WTC11 (cell line): ENCODE results near the gene RRBP1. TPM values are rescaled to one million over a fixed set of nuclear protein-coding genes. Genes with fewer than 3 reads are reported as not detected.

Experiments used
- ATAC-seq: fragments of 200-7000 bp; cut with Tn5 transposase; 2 replicates; pipeline ENCODE4 v1.10.0; 2021; ENCODE audit warnings: mild to moderate bottlenecking, moderate library complexity
- CTCF ChIA-PET: fragments of 300-600 bp; sonication (Branson Sonifier 250); formaldehyde crosslinking; loops from one replicate; lab custom pipeline; 2021; ENCODE audit warnings: antibody characterized with exemption; lab: Charles Lee
- POLR2A ChIA-PET: fragments of 350-600 bp; sonication (Branson Sonifier 250); formaldehyde crosslinking; loops from one replicate; lab custom pipeline; 2021; ENCODE audit warnings: antibody characterized with exemption; lab: Charles Lee
- DNase-seq: peaks from one replicate; pipeline ENCODE4 v3.0.0; 2021; ENCODE audit warnings: low spot score
- H3K27ac Mint-ChIP-seq: 2 replicates; pipeline ENCODE4 v1.8.0; 2021; ENCODE audit warnings: mixed read lengths
- H3K27me3 Mint-ChIP-seq: 2 replicates; pipeline ENCODE4 v1.8.0; 2021; ENCODE audit warnings: low read depth, mild to moderate bottlenecking, moderate library complexity, mixed read lengths
- H3K36me3 Mint-ChIP-seq: 2 replicates; pipeline ENCODE4 v1.8.0; 2021; ENCODE audit warnings: mixed read lengths
- H3K4me1 Mint-ChIP-seq: 2 replicates; pipeline ENCODE4 v1.8.0; 2022; ENCODE audit warnings: mixed read lengths
- H3K4me3 Mint-ChIP-seq: 2 replicates; pipeline ENCODE4 v1.8.0; 2021; ENCODE audit warnings: mild to moderate bottlenecking, moderate library complexity, mixed read lengths
- H3K9me3 Mint-ChIP-seq: 2 replicates; pipeline ENCODE4 v1.8.0; 2021; ENCODE audit warnings: mixed read lengths
- E2F4 ChIP-seq: sonication (generic); formaldehyde crosslinking; IDR thresholded peaks from 2 replicates; pipeline ENCODE4 v1.8.1; 2022; ENCODE audit warnings: low read depth, mild to moderate bottlenecking, moderate library complexity, missing genetic modification reagents, borderline replicate concordance
- ELF4 ChIP-seq: sonication (generic); formaldehyde crosslinking; IDR thresholded peaks from 2 replicates; pipeline ENCODE4 v1.8.1; 2022; ENCODE audit warnings: low read depth, mild to moderate bottlenecking, moderate library complexity, missing genetic modification reagents
- EMX1 ChIP-seq: fragments of 250-450 bp; sonication (Bioruptor Pico); IDR thresholded peaks from 2 replicates; pipeline ENCODE4 v1.8.0; 2021; ENCODE audit warnings: mild to moderate bottlenecking
- ERG ChIP-seq: fragments of 250-450 bp; sonication (Bioruptor Pico); IDR thresholded peaks from 2 replicates; pipeline ENCODE4 v1.8.0; 2021; ENCODE audit warnings: mild to moderate bottlenecking
- FOXP4 ChIP-seq: sonication (generic); formaldehyde crosslinking; IDR thresholded peaks from 2 replicates; pipeline ENCODE4 v1.8.0; 2022; ENCODE audit warnings: mild to moderate bottlenecking, missing genetic modification reagents
- GABPB1 ChIP-seq: sonication (generic); formaldehyde crosslinking; IDR thresholded peaks from 2 replicates; pipeline ENCODE4 v1.8.1; 2023; ENCODE audit warnings: mild to moderate bottlenecking, missing genetic modification reagents
- GRHL2 ChIP-seq: fragments of 250-450 bp; sonication (Bioruptor Pico); IDR thresholded peaks from 2 replicates; pipeline ENCODE4 v1.8.0; 2022; ENCODE audit warnings: mild to moderate bottlenecking, moderate library complexity; ENCODE audit not compliant: insufficient replicate concordance, severe bottlenecking
- JAZF1 ChIP-seq: fragments of 250-450 bp; sonication (Bioruptor Pico); IDR thresholded peaks from 2 replicates; pipeline ENCODE4 v1.9.0; 2021; ENCODE audit warnings: moderate library complexity, mild to moderate bottlenecking, inconsistent platforms
- MLX ChIP-seq: sonication (generic); formaldehyde crosslinking; IDR thresholded peaks from 2 replicates; pipeline ENCODE4 v1.8.1; 2023; ENCODE audit warnings: mild to moderate bottlenecking, missing genetic modification reagents, moderate library complexity
- NFYB ChIP-seq: sonication (generic); formaldehyde crosslinking; conservative IDR thresholded peaks from 2 replicates; pipeline ENCODE4 v1.8.0; 2022; ENCODE audit warnings: low read depth, missing genetic modification reagents
- PRDM15 ChIP-seq: sonication (generic); formaldehyde crosslinking; IDR thresholded peaks from 2 replicates; pipeline ENCODE4 v1.8.0; 2022; ENCODE audit warnings: missing genetic modification reagents
- PREB ChIP-seq: sonication (generic); formaldehyde crosslinking; IDR thresholded peaks from 2 replicates; pipeline ENCODE4 v1.8.1; 2022; ENCODE audit warnings: mild to moderate bottlenecking, missing genetic modification reagents, moderate library complexity, borderline replicate concordance
- TEAD1 ChIP-seq: sonication (generic); formaldehyde crosslinking; IDR thresholded peaks from 2 replicates; pipeline ENCODE4 v1.8.0; 2022; ENCODE audit warnings: mild to moderate bottlenecking, missing genetic modification reagents
- TP53 ChIP-seq: sonication (generic); formaldehyde crosslinking; IDR thresholded peaks from 2 replicates; pipeline ENCODE4 v1.8.1; 2023; ENCODE audit warnings: mild to moderate bottlenecking, missing genetic modification reagents
- ZNF121 ChIP-seq: sonication (generic); formaldehyde crosslinking; IDR thresholded peaks from 2 replicates; pipeline ENCODE4 v1.8.0; 2023; ENCODE audit warnings: missing genetic modification reagents
- ZNF416 ChIP-seq: fragments of 250-450 bp; sonication (Bioruptor Pico); IDR thresholded peaks from 2 replicates; pipeline ENCODE4 v1.9.0; 2021; ENCODE audit warnings: mild to moderate bottlenecking, inconsistent platforms
- ZNF423 ChIP-seq: fragments of 250-450 bp; sonication (Bioruptor Pico); IDR thresholded peaks from 2 replicates; pipeline ENCODE4 v2.1.2; 2022; ENCODE audit warnings: mild to moderate bottlenecking, moderate library complexity
- ZNF671 ChIP-seq: fragments of 250-450 bp; sonication (Bioruptor Pico); IDR thresholded peaks from 2 replicates; pipeline ENCODE4 v1.8.0; 2021; ENCODE audit warnings: mild to moderate bottlenecking
- total RNA-seq: library from RNA; stranded (reverse); gene quantifications from 3 replicates; pipeline ENCODE4 v1.2.3, GENCODE V29; 2021
- TF ChIP-seq, protein P1 (sequence below): sonication (generic); formaldehyde crosslinking; IDR thresholded peaks from 2 replicates; pipeline ENCODE4 v1.8.1; 2022; ENCODE audit warnings: low read depth, missing genetic modification reagents, borderline replicate concordance
- TF ChIP-seq, protein P2 (sequence below): sonication (generic); formaldehyde crosslinking; IDR thresholded peaks from 2 replicates; pipeline ENCODE4 v1.8.0; 2022; ENCODE audit warnings: mild to moderate bottlenecking, missing genetic modification reagents
- TF ChIP-seq, protein P3 (sequence below): sonication (generic); formaldehyde crosslinking; IDR thresholded peaks from 2 replicates; pipeline ENCODE4 v1.8.1; 2022; ENCODE audit warnings: mild to moderate bottlenecking, moderate library complexity, missing genetic modification reagents

The RRBP1 gene
- total RNA-seq, 1 experiment from 2014 or later: 171 TPM

GRCh38 chr20:17571153-17571527, 110.9 kb downstream of the RRBP1 start:
- ATAC-seq (no peak), DNase-seq (no peak)
- Mint-ChIP-seq H3K9me3 (peaks cover 3% of the 10 kb centered on the region; the same call in 1 of the 2 replicates), H3K4me3 (peak overlapping the region; percentile 88), H3K27me3 (no peaks in the 10 kb centered on the region), H3K27ac (peak overlapping the region; percentile 74; the same call in 1 of the 2 replicates), H3K4me1 (peaks cover 62% of the 10 kb centered on the region), H3K36me3 (0 out of 2 replicates have a peak, but pooled peaks cover 1% of the 10 kb centered on the region)
- ChIA-PET POLR2A (interaction anchor here (1.5 to 2.7 kb wide), 6 partner anchors 14 to 111 kb away, joined by 4 to 23 read pairs (median 10); partner anchors contain the start of genes BFSP1 and RRBP1), CTCF (interaction anchor here (1.9 kb wide), 1 partner anchor 66 kb away, joined by 12 read pairs; no protein-coding TSS in a partner anchor)
- TF ChIP-seq ERG (CRISPR knock-in tag) (no peak), NFYB (no peak), ZNF416 (CRISPR knock-in tag) (no peak), ZNF671 (CRISPR knock-in tag) (no peak), ELF4 (no peak), FOXP4 (no peak), GRHL2 (CRISPR knock-in tag) (no peak), ZNF121 (CRISPR knock-in tag) (no peak), EMX1 (CRISPR knock-in tag) (no peak), GABPB1 (no peak), TEAD1 (CRISPR knock-in tag) (no peak), TP53 (no peak), E2F4 (CRISPR knock-in tag) (no peak)
- TF ChIP-seq, protein P1, sequence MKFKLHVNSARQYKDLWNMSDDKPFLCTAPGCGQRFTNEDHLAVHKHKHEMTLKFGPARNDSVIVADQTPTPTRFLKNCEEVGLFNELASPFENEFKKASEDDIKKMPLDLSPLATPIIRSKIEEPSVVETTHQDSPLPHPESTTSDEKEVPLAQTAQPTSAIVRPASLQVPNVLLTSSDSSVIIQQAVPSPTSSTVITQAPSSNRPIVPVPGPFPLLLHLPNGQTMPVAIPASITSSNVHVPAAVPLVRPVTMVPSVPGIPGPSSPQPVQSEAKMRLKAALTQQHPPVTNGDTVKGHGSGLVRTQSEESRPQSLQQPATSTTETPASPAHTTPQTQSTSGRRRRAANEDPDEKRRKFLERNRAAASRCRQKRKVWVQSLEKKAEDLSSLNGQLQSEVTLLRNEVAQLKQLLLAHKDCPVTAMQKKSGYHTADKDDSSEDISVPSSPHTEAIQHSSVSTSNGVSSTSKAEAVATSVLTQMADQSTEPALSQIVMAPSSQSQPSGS: no peak
- TF ChIP-seq, protein P2, sequence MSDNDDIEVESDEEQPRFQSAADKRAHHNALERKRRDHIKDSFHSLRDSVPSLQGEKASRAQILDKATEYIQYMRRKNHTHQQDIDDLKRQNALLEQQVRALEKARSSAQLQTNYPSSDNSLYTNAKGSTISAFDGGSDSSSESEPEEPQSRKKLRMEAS: no peak
- TF ChIP-seq, protein P3, sequence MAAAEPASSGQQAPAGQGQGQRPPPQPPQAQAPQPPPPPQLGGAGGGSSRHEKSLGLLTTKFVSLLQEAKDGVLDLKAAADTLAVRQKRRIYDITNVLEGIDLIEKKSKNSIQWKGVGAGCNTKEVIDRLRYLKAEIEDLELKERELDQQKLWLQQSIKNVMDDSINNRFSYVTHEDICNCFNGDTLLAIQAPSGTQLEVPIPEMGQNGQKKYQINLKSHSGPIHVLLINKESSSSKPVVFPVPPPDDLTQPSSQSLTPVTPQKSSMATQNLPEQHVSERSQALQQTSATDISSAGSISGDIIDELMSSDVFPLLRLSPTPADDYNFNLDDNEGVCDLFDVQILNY (CRISPR knock-in tag): no peak

DNA sequence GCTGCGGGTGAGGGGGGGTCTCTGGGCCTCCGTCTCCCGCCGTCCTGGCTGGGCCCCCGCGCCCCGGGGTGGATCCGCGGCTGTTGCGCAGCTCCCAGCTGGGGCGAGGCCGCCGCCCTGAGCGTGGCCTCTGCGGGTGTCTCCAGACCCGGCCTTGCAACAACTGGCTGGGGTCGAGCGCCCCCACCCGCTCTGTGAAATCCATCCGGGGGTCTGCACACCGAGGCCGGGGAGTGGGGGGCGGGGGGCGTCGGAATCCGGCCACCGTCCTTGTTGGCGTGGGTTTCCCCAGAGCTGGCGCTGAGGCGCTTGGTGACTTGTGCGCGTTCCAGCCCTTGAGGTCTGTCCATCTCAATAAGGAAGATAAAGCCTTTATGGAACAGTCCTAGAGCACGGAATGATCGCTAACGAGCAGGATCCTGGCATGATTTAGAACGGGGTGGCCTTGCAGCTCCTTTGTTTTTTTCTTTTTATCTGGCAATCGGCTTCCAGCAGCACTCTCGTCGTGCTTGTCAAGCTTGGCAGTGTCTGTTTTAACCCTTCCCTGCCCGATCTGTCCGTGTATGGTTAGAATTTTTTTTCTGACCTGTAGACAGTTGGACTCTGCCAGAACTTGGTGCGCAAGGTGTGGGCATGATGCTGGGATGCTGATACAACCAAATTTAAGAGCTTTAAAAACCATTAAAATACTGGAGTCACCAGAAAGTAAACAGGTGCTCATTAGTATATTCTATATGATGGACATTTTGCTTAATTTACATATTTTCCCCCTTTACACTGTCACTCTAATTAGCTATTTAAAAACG, 111.5 kb downstream of the RRBP1 start:
- no peaks in the 10 kb centered on the region for H3K27me3 Mint-ChIP-seq
- H3K36me3 Mint-ChIP-seq: 0 out of 2 replicates have a peak, but pooled peaks cover 2% of the 10 kb centered on the region
- peak overlapping the region; percentile 74 for H3K27ac Mint-ChIP-seq
- POLR2A ChIA-PET: interaction anchor here (0.6 to 2.7 kb wide), 17 partner anchors 9 to 399 kb away, joined by 3 to 23 read pairs (median 6); partner anchors contain the start of genes BFSP1, MGME1, RRBP1 and SNX5
- H3K4me3 Mint-ChIP-seq: peak overlapping the region; percentile 88
- DNase-seq (peak; percentile 44), ATAC-seq (peak; percentile 7)
- H3K4me1 Mint-ChIP-seq: peaks cover 56% of the 10 kb centered on the region
- CTCF ChIA-PET: interaction anchor here (0.8 to 1.9 kb wide), 12 partner anchors 10 to 368 kb away, joined by 3 to 12 read pairs (median 5); partner anchors contain the start of genes BFSP1 and RRBP1
- peaks cover 4% of the 10 kb centered on the region; the same call in 1 of the 2 replicates for H3K9me3 Mint-ChIP-seq
- no peak for TF ChIP-seq JAZF1 (CRISPR knock-in tag)
- TF ChIP-seq MLX (CRISPR knock-in tag): no peak
- TF ChIP-seq PREB (CRISPR knock-in tag): no peak
- no peak for TF ChIP-seq TEAD1 (CRISPR knock-in tag)
- no peak for TF ChIP-seq ZNF416 (CRISPR knock-in tag)
- TF ChIP-seq PRDM15: no peak
- TF ChIP-seq ZNF423 (CRISPR knock-in tag): no peak
